ENCODE data around the gene ANKRD29.

DNA sequence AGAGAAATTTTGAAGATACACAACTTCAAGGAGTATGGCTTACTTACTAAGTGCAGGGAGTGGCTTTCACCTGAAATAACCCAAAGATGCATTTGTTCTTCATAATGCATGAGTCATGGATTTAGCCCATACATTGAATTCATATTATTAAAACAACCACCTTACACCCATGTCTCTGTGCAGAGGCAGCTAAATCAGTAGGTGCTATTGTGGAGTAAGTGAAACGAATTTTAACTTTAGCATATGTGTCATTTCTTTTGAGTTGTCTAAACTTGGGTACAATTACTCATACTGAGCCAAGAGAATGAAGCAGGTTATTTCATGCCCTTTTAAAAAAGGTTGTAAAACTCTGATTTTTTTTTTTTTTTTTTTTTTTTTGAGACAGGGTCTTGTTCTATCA is 11.0 kb upstream of the ANKRD29 start:
- TF ChIP-seq, protein P1, sequence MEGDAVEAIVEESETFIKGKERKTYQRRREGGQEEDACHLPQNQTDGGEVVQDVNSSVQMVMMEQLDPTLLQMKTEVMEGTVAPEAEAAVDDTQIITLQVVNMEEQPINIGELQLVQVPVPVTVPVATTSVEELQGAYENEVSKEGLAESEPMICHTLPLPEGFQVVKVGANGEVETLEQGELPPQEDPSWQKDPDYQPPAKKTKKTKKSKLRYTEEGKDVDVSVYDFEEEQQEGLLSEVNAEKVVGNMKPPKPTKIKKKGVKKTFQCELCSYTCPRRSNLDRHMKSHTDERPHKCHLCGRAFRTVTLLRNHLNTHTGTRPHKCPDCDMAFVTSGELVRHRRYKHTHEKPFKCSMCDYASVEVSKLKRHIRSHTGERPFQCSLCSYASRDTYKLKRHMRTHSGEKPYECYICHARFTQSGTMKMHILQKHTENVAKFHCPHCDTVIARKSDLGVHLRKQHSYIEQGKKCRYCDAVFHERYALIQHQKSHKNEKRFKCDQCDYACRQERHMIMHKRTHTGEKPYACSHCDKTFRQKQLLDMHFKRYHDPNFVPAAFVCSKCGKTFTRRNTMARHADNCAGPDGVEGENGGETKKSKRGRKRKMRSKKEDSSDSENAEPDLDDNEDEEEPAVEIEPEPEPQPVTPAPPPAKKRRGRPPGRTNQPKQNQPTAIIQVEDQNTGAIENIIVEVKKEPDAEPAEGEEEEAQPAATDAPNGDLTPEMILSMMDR (IDR thresholded peaks at IDR 0.05), result no peak
- no peak for TF ChIP-seq POLR2AphosphoS5 (IDR thresholded peaks at IDR 0.05)
- TF ChIP-seq POLR2A (IDR thresholded peaks at IDR 0.05), result no peak
